Esophagus (tissue), 2 donors: ENCODE results near the gene LBP. TPM values are rescaled to one million over a fixed set of nuclear protein-coding genes. Genes with fewer than 3 reads are reported as not detected.
"Not testable (repeated sequence)": the region's sequence is repeated elsewhere in the genome, so short reads cannot be mapped to it uniquely, and the experiment has no call there.

Experiments used
- H3K27ac ChIP-seq, 2 donors: one replicate each; pipeline ENCODE4 v1.5.1; 2013; ENCODE audit warnings: low read depth in 2 of 2, mild to moderate bottlenecking in 2 of 2, inconsistent platforms in 1 of 2, low read length in 1 of 2, moderate library complexity in 1 of 2
- H3K27me3 ChIP-seq, 2 donors: one replicate each; pipeline ENCODE4 v1.6.1; 2013; ENCODE audit warnings: low read length in 2 of 2, control low read depth in 1 of 2, mild to moderate bottlenecking in 1 of 2; ENCODE audit not compliant: insufficient read depth in 2 of 2, control insufficient read depth in 1 of 2
- H3K36me3 ChIP-seq, 2 donors: one replicate each; pipeline ENCODE4 v1.6.1; 2013; ENCODE audit warnings: low read length in 1 of 2; ENCODE audit not compliant: control insufficient read depth in 2 of 2, insufficient read depth in 2 of 2
- H3K4me1 ChIP-seq, 2 donors: one replicate each; pipeline ENCODE4 v1.6.1; 2013; ENCODE audit warnings: low read length in 1 of 2; ENCODE audit not compliant: control insufficient read depth in 2 of 2, insufficient read depth in 2 of 2
- H3K4me3 ChIP-seq, 2 donors: one replicate each; pipeline ENCODE4 v1.5.1; 2013; ENCODE audit warnings: low read length in 2 of 2, mild to moderate bottlenecking in 2 of 2, low read depth in 1 of 2, moderate library complexity in 1 of 2
- H3K9me3 ChIP-seq, 2 donors: one replicate each; pipeline ENCODE4 v1.6.1; 2013; ENCODE audit warnings: mild to moderate bottlenecking in 2 of 2, low read depth in 1 of 2, low read length in 1 of 2, moderate library complexity in 1 of 2; ENCODE audit not compliant: control insufficient read depth in 2 of 2, insufficient read depth in 1 of 2
- WGBS, 2 donors: extraction: QIAGEN DNeasy Blood & Tissue Kit; methylation state at CpG; one replicate each; pipeline ENCODE4 v1.1.7; 2013; 5-methylcytosine and 5-hydroxymethylcytosine counted together
- polyA plus RNA-seq, 2 donors: library from polyadenylated mRNA; stranded (reverse); fragments of 200-250 nt; gene quantifications; one replicate each; pipeline ENCODE4 v1.2.3, GENCODE V29; 2013
- donor health status: healthy with polysubstance abuse.
- donor health status: Bipolar disorder and iron deficiency.

The LBP gene
- polyA plus RNA-seq, 2 donors: not detected

DNA sequence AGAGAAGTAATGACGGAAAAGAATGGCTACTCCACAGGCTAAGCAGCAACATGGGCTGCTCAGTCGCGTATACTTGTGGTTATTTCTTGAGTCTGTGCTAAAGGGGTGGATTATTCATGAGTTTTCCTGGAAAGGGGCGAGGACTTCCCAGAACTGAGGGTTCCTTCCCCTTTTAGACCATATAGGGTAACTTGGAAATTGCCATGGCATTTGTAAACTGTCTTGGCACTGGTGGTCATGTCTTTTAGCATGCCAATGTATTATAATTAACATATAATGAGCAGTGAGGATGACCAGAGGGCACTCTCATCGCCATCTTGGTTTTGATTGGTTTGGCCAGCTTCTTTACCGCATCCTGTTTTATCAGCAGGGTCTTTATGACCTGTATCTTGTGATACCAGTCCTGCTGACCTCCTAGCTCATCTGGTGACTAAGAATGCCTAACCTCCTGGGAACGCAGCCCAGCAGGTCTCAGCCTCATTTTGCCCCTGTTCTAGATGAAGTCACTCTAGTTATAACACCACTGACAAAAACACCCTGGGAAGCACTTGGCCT is 11.4 kb downstream of the LBP start:
- WGBS, 2 donors: 77 to 85% methylated on average over 7 of the region's 7 CpGs
- Histone ChIP-seq H3K9me3 (no peaks in the 10 kb centered on the region), H3K36me3 (no peaks in the 10 kb centered on the region), H3K27me3 (no peaks in the 10 kb centered on the region), H3K4me3 (no peak overlapping the region), H3K27ac (no peak overlapping the region), H3K4me1 (peaks cover 5 to 6% of the 10 kb centered on the region in 2 donors)

DNA sequence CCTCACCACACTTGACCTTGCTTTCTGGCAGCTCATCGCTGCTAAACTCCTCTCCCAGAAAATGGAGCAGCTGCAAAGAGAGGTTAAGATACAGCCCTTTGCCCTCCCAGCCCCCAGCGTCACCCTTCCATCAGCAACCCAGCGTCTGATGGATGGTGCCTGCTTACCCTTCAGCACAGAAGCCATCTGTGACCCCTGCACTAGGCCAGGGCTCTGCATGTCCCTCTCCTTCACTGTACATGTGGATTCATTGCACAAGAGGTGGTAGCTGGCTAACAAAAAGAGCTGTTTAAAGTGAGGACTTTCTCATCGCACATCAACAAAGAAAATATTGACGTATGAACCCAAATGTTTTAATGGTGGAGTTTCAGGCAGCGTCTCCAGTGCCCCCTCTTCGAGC is 12.3 kb downstream of the LBP start:
- no peak overlapping the region for H3K4me3 ChIP-seq
- no peaks in the 10 kb centered on the region for H3K36me3 ChIP-seq
- no peaks in the 10 kb centered on the region for H3K9me3 ChIP-seq
- H3K27ac ChIP-seq: no peak overlapping the region
- 77 to 80% methylated on average over 7 of the region's 7 CpGs for WGBS, 2 donors
- peaks cover 5 to 6% of the 10 kb centered on the region in 2 donors for H3K4me1 ChIP-seq
- H3K27me3 ChIP-seq: no peaks in the 10 kb centered on the region

DNA sequence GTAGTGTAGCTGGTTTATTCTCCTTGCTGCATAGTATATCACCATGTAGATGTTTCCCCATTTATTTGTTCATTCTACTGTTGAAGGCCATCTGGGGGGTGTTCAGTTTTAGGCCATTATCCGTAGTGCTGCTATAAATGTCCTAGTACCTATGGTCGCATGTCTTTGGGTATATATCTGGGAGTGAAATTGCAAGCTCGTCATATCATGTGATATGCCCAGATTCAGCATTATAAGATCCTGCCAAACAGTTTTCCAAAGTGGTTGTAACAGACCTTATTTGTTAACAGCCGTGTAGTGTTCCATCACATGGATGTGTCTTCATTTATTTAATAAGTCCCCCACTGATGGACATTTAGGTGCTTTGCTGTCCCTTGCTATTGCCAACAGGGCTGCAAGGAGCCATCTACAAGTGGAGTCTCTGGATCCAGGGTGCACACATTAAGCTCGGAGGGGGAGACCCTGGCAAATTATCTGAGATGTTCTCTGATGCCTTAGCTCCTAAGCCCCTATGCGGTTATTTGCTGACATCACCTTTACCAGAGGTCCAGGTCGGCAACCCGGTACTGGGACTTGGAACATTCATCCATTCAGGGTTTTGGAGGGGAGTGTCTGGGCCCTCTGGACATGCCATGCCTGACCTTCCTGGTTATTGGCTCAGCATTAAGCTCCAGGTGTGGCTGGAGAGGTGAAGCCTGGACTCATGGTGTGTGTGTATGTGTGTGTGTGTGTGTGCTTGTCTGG is 16.9 kb downstream of the LBP start:
- Histone ChIP-seq H3K9me3 (no peaks in the 10 kb centered on the region), H3K27me3 (no peaks in the 10 kb centered on the region), H3K36me3 (no peaks in the 10 kb centered on the region), H3K4me1 (no peaks in the 10 kb centered on the region), H3K4me3 (no peak overlapping the region), H3K27ac (no peak overlapping the region)
- WGBS, 2 donors: 89 to 92% methylated on average over 8 of the region's 8 CpGs

DNA sequence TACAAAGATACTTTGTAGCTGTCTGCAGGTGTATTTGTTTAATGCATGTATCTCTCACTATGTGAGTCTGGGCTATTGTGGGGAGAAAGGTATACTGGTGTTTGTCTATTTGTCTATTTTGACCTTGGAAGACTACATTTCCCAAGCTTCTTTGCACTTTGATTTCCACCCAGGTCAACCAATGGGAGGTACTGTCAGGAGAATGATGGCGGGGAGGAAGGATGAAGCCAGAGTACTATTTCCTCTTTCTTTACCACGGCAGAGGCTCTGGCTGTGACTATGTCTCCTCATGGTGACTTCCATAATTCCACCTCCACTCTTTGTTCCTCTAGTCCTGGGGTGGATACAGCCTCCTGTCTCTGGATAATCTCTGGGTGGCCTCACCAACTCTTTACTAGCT is 23.1 kb downstream of the LBP start:
- Histone ChIP-seq H3K36me3 (no peaks in the 10 kb centered on the region), H3K4me3 (no peak overlapping the region), H3K27ac (no peak overlapping the region), H3K4me1 (no peaks in the 10 kb centered on the region), H3K9me3 (no peaks in the 10 kb centered on the region), H3K27me3 (no peaks in the 10 kb centered on the region)
- 41 to 52% methylated on average over 2 of the region's 2 CpGs for WGBS, 2 donors

DNA sequence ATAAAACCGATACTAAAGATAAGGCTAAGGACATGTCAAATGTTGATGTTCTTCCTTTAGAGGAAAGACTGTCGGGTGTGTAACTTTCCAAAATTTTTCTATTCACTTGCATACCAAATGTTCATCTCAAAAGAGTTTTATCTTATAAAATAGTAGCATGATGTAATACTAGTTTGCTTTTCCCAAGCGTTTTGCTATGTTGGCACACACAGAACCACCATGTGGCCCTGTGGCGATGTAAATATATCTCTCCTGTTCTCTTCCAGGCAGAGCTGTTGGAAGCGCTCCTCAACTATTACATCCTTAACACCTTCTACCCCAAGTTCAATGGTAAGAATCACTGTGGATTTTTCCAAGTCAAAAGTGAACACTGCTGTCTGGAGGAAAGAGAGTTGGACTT is 26.5 kb downstream of the LBP start:
- no peaks in the 10 kb centered on the region for H3K9me3 ChIP-seq
- 71 to 73% methylated on average over 5 of the region's 5 CpGs for WGBS, 2 donors
- no peaks in the 10 kb centered on the region for H3K4me1 ChIP-seq
- no peaks in the 10 kb centered on the region for H3K36me3 ChIP-seq
- H3K27ac ChIP-seq: no peak overlapping the region
- H3K4me3 ChIP-seq: no peak overlapping the region
- H3K27me3 ChIP-seq: no peaks in the 10 kb centered on the region

DNA sequence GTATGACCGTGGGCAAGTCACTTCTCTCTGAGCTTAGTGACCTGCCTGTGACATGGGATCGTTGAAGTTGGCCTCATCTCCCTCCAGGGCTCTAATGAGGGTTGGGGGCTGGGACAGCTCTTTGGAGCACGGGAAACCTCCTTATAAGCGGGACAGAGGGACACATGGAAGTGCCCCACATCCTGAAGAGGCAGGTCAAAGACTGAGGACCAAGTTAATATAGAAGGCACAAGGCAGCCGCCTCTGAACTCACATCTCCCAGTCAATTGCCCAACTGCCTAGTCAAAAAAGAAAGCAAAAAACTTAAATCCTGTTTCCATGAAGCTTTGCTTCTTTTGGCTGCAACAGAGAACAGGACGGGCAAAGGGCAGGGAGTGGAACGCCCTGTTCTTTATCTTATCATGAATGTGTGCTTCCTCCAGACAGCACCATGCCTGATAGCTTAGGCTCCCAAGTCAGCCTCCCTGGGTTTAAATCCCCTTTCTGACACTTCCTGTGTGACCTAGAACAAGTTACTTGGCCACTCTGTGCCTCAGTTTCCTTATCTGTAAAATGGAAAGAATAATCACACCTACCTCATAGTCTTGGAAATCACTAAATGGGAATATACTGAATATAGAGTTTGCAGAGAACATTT is 27.1 kb downstream of the LBP start:
- no peak overlapping the region for H3K4me3 ChIP-seq
- no peaks in the 10 kb centered on the region for H3K4me1 ChIP-seq
- H3K27ac ChIP-seq: no peak overlapping the region
- WGBS, 2 donors: 41 to 55% methylated on average over 7 of the region's 7 CpGs
- no peaks in the 10 kb centered on the region for H3K36me3 ChIP-seq
- no peaks in the 10 kb centered on the region for H3K9me3 ChIP-seq
- no peaks in the 10 kb centered on the region for H3K27me3 ChIP-seq

DNA sequence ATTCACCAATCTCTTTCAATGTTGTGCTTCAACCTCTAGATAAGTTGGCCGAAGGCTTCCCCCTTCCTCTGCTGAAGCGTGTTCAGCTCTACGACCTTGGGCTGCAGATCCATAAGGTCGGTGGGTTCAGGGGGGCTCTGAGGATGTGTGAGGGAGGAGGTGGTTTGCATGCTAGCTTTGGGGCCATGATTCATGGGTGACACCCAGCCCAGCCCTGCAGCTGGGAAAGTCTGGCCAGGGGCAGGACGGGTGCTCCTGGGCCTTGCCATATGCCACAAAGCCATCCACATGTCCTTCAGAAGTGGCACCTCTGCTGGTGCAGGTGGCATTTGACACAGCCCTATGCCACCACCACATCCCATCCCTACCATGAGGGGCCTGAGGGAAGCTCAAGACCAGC is 27.6 kb downstream of the LBP start:
- Histone ChIP-seq H3K36me3 (no peaks in the 10 kb centered on the region), H3K27ac (no peak overlapping the region), H3K9me3 (no peaks in the 10 kb centered on the region), H3K4me3 (no peak overlapping the region), H3K27me3 (no peaks in the 10 kb centered on the region), H3K4me1 (no peaks in the 10 kb centered on the region)
- 76 to 87% methylated on average over 5 of the region's 5 CpGs for WGBS, 2 donors

DNA sequence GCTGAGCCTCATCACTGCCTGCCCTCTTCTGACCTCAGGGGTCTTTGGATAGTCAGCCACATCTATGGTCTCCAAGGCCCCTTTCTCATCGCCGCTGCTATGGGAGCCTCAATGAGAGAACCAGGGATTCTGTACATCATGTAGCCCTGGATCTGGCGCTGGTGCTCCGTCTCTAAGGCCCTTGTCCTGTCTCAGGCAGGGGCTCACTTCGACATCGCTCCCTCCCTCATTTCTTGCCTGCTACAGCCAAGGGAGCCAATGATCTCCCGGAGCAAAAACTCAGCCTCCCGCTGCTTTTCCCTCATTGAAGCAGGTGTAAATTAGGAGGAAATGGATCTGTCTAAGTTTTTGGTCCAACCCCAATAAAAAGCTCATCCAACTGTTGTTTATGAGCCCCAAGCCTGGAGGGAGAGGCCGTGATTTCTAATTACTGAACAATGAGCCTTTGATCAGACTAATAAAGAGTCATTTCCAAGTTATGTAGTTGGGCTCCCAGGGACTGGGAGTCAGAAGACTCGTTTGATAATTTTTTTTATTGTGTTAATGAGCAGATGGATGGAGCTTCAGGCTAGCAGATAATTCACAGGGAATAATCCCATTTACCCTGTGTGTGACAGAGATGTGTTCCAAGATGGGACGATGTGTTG is 30.9 kb downstream of the LBP start:
- Histone ChIP-seq H3K4me1 (no peaks in the 10 kb centered on the region), H3K27me3 (no peaks in the 10 kb centered on the region), H3K36me3 (no peaks in the 10 kb centered on the region), H3K27ac (no peak overlapping the region), H3K9me3 (no peaks in the 10 kb centered on the region), H3K4me3 (no peak overlapping the region)
- WGBS, 2 donors: 76 to 78% methylated on average over 11 of the region's 11 CpGs

DNA sequence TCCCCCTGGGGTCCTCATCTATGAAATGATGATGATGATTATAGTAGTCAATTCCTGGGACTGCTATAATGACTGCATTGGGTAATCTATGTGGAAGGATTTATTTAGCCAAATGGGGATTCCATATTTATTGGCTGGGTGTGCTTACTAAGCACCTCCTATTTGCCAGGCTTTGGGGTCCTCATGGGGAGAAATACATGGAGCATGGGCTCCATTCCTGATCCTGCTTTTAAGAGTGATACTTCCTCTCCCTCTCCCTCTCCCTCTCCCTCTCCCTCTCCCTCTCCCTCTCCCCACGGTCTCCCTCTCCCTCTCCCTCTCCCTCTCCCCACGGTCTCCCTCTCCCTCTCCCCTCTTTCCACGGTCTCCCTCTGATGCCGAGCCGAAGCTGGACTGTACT is 31.6 kb downstream of the LBP start:
- not testable (repeated sequence) for H3K27me3 ChIP-seq, H3K4me3 ChIP-seq, H3K36me3 ChIP-seq, H3K27ac ChIP-seq, H3K9me3 ChIP-seq, H3K4me1 ChIP-seq
- no CpG with 5 or more reads among the region's 5 CpGs for WGBS, 2 donors
